Right hindlimb (tissue), 1 donor: Measurements from ENCODE around the gene PRPF19.
A peak's percentile ranks its signal among the peaks of the same experiment; 100 is the strongest.

Experiments used
- DNase-seq: peaks from one replicate; pipeline ENCODE4 v3.0.0-alpha.2; 2018

The PRPF19 gene

DNA sequence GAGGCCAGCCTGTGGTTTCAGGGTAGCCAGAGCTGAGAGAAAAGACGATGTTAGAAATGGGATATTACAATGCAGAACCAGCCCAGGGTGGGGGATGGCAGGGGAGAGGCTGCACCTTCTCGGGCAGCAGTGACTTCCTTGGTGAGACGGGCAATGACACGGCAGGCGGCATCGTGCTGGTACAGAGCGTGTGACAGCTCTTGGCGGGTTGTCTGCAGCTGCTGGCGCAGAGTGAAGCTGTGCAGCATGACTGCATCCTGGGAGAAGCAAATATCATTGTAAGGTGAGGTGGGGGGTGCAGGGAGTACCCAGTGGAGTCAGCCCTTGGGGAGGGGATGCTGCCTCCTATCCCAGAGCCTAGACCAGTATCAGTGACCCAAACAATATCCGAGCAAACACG lies 3.8 kb downstream of the PRPF19 start:
- DNase-seq: no peak

GRCh38 chr11:60900673-60901404 lies 5.5 kb downstream of the PRPF19 start:
- DNase-seq: no peak

- no peak for DNase-seq
Observed at GRCh38 chr11:60899977-60900376, 6.4 kb downstream of the PRPF19 start.

- DNase-seq: peak; percentile 43
Observed at GRCh38 chr11:60899046-60899936, 7.1 kb downstream of the PRPF19 start.

DNA sequence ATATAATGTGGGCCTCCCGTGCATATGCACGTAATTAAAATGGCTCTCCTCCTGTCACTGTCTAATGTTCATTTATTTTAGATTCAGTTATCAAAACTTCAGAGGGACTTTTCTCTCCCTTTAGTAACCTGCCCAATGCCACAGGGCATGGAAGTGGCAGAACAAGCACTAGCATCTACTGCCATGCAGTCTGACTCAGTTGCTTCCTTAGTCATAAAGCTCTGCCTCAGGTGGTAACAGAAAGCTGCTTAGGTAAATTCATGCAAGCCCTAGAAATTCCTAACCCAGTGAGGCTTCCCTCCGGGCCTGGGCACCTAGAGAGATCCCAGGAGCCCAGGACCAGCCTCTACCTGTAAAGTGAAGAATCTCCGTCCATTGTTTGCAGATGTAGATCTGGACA lies 8.9 kb downstream of the PRPF19 start:
- DNase-seq: no peak

- DNase-seq: no peak
Observed at GRCh38 chr11:60895687-60896086, 10.7 kb downstream of the PRPF19 start.

- no peak for DNase-seq
Observed at GRCh38 chr11:60891103-60891741, 15.2 kb downstream of the PRPF19 start.

- no peak for DNase-seq
Observed at GRCh38 chr11:60890696-60891095, 15.7 kb downstream of the PRPF19 start.

DNA sequence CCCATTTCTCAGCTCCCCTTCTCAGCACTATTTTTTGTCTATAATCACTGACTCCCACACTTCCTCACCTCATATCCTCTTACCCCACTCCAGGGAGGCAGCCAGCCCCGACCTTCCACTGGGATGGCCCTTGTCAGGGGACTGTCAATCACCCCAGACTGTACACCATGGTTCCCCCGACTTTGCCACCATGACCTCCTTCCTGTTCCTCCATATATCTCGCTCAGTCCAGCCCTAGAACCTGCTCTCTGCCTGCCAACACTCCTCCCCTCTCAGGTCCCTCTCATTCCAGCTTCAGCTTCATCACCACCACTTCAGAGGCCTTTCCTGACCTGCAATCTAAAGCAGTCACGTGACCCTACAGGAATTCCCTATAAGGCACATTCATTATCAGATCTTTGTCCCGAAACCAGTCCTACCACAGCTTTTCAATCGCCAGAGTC lies 16.5 kb downstream of the PRPF19 start:
- DNase-seq: no peak

GRCh38 chr11:60887556-60887955 lies 18.8 kb downstream of the PRPF19 start:
- DNase-seq: no peak

- no peak for DNase-seq
Observed at GRCh38 chr11:60880643-60881282, 25.6 kb downstream of the PRPF19 start.

- DNase-seq: no peak
Observed at GRCh38 chr11:60879971-60880588, 26.3 kb downstream of the PRPF19 start.

GRCh38 chr11:60879104-60879503 lies 27.3 kb downstream of the PRPF19 start:
- no peak for DNase-seq

DNA sequence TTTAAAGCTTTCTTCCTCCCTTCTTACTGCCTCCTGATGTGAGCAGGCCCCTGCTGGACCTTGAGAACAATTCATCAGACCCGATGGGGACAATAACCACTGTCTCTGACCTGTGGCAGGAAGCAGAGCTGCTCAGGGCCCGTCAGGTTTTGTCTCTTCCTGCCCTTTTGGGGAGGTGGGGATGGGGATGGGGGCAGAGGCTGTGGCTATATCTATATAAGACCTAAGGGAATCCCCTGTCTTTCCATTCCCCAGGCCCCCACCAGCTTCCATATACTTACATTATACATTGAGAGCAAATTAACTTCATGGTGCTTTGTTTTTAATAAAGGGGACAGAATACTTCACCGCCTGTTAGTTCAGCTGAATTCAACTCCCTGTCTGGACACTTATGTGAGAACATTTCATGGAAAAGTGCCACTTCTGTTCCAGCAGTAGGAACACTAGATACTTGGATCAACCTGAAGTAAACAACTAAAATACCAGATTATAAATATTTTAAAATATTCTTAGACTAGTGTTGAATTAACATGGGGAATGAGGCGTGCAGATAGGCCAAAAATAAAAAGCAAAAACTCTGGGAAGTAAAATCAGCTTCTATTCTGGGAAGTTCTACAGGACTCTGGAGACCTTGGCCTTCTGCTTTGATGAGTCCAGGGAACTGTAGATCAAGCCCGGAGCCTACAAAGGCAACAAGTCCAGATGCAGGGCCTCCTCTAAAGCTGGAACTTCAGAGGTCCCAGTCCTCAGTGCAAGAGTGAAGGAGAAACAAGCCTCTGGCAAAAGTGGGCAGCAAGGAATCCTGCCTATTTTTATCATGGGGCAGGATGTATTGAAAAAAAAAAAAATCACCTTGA lies 27.9 kb downstream of the PRPF19 start:
- DNase-seq: no peak

DNA sequence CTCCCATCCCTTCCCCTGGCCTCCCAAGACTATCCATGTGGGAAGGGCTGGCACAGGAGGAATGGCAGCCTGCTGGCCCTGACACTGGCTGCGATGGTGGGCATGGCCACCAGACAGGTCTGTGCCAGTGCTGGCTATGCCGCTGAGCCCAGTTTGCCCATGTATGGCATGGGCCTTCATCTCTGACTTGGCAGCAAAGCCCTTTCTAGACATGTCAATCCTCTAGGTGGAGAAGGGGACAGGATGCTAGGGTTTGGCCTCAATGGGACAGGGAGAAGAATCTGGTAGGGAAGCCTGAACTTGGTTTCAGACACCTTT lies 30.3 kb downstream of the PRPF19 start:
- DNase-seq: no peak

GRCh38 chr11:60875366-60876167 lies 30.8 kb downstream of the PRPF19 start:
- no peak for DNase-seq

DNA sequence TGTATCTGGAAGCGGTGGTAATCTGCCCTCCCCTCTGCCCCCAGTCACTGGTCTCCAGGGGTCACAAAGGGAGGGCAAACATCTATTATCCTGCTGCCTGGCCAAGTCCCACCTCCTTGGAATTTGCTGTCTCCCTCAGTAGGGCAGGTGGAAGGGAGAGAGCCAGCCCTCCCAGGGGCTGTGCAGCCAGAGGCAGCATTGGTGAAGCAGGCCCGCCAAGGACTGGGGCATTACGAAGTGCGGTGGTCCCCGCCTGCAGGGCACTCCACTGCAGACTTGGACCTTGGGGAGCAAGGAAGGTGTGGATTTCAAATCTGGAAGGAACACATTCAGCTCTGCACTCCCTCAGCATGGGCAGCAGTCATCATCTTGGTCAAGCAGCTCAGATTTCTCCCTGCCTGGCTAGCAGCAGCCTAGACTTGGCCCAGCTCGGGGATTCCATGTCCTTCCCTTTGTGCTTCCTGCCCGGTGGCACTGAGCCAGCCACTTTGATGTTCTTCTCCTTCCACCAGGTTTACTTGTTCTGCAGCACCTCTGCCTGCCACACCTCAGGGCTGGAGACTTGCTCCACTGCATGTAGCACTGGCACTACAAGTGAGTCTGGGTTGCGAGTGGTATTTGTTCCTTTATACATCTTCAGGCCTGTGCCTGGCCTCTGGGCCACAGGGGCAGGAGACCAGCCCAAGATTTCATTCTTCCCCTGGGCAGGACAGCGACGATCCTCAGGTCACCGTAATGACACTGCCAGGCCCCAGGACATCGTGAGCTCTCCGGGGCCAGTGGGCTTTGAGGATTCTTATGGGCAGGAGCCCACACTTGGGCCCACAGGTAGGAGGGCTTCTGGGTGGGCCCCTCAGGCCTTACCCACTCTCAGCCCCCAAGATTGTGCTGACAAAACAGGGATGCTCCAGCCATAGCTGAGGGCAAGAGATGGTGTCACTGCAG lies 31.7 kb downstream of the PRPF19 start:
- DNase-seq: no peak

GRCh38 chr11:60873533-60873932 lies 32.9 kb downstream of the PRPF19 start:
- DNase-seq: no peak

DNA sequence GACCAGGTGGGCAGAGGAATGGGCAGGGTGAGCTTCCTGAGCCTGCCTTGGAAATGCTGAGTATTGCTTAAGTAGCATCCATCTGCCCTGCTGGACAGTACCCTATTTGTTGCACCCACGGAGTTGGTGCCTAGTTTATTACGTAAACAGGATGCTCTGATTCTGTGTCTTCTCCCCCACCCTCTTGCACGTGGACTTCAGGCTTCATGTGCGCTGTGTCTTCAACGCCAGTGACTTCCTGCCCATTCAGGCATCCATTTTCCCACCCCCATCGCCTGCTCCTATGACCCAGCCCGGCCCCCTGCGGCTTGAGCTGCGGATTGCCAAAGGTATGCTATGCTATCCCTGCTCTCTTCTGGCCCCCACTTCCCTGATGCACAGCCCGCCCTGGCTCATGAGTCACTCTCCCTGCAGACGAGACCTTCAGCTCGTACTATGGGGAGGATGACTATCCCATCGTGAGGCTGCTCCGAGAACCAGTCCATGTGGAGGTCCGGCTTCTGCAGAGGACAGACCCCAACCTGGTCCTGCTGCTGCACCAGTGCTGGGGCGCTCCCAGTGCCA lies 33.3 kb downstream of the PRPF19 start:
- DNase-seq: no peak
